Liver (tissue), 3 donors: ENCODE measurements around the gene CCSER2.

Experiments used
- CTCF ChIP-seq: fragments of 150-350 bp; IDR thresholded peaks from 2 replicates; pipeline ENCODE4 v1.5.1; 2017; ENCODE audit warnings: improper control_type of control experiment, low read depth, low read length; ENCODE audit not compliant: missing input control
- EGR1 ChIP-seq, 2 donors: IDR thresholded peaks; 2 replicates each; pipeline ENCODE4 v1.6.1; 2016 to 2018; ENCODE audit warnings: antibody characterized with exemption in 2 of 2, low read depth in 2 of 2
- FOXA2 ChIP-seq: IDR thresholded peaks from 2 replicates; pipeline ENCODE4 v1.6.1; 2016; ENCODE audit warnings: antibody characterized with exemption
- HNF4A ChIP-seq, 2 donors: conservative IDR thresholded peaks; 2 replicates each; pipeline ENCODE4 v1.6.1; 2016; ENCODE audit warnings: antibody characterized with exemption in 2 of 2, mild to moderate bottlenecking in 2 of 2
- JUND ChIP-seq, 2 donors: IDR thresholded peaks; 2 replicates each; pipeline ENCODE4 v1.6.1; 2016; ENCODE audit warnings: antibody characterized with exemption in 2 of 2
- RAD21 ChIP-seq, 2 donors: IDR thresholded peaks; 2 replicates each; pipeline ENCODE4 v1.6.1; 2016; ENCODE audit warnings: antibody characterized with exemption in 2 of 2, mild to moderate bottlenecking in 2 of 2
- RXRA ChIP-seq, 2 donors: IDR thresholded peaks; 2 replicates each; pipeline ENCODE4 v1.6.1; 2017 to 2018; ENCODE audit warnings: antibody characterized with exemption in 2 of 2, mild to moderate bottlenecking in 1 of 2
- SP1 ChIP-seq: IDR thresholded peaks from 2 replicates; pipeline ENCODE4 v1.6.1; 2018; ENCODE audit warnings: antibody characterized with exemption, mild to moderate bottlenecking
- TAF1 ChIP-seq: conservative IDR thresholded peaks from 2 replicates; pipeline ENCODE4 v1.6.1; 2016; ENCODE audit warnings: antibody characterized with exemption, mild to moderate bottlenecking
- YY1 ChIP-seq: IDR thresholded peaks from 2 replicates; pipeline ENCODE4 v1.6.1; 2016; ENCODE audit warnings: antibody characterized with exemption, mild to moderate bottlenecking
- TF ChIP-seq, protein P1 (sequence below): IDR thresholded peaks from 2 replicates; pipeline ENCODE4 v1.6.1; 2016; ENCODE audit warnings: antibody characterized with exemption
- TF ChIP-seq, protein P2 (sequence below): IDR thresholded peaks from 2 replicates; pipeline ENCODE4 v1.6.1; 2016; ENCODE audit warnings: antibody characterized with exemption
- TF ChIP-seq, protein P3 (sequence below): IDR thresholded peaks from 2 replicates; pipeline ENCODE4 v1.6.1; 2016; ENCODE audit warnings: antibody characterized with exemption, mild to moderate bottlenecking
- TF ChIP-seq, protein P4 (sequence below): IDR thresholded peaks from 2 replicates; pipeline ENCODE4 v1.6.1; 2016; ENCODE audit warnings: antibody characterized with exemption
- donor health status: healthy.
- donor health status: healthy.

DNA sequence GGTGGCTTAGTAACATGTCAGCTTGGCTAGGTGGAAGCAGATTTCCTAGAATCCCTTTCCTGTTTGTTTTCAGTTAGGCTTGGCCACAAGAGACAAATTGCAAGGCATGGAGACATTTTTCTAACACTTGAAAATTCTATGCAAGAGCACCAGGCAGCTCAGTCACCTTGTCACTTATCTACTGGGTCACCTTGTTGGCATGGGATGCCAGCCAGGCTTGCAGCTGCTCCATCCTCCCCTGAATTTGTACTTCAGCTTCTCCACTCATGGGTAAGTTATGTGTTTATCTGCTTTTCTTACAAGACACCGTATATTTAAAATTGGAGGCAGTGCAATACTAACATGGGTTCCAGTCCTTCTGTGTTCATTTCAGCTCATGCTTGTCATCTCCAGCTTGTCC, 40.2 kb upstream of the CCSER2 start:
- no peak for TF ChIP-seq YY1
- no peak for TF ChIP-seq CTCF
- TF ChIP-seq, protein P1, sequence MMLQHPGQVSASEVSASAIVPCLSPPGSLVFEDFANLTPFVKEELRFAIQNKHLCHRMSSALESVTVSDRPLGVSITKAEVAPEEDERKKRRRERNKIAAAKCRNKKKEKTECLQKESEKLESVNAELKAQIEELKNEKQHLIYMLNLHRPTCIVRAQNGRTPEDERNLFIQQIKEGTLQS: no peak
- TF ChIP-seq FOXA2: no peak
- TF ChIP-seq, protein P2, sequence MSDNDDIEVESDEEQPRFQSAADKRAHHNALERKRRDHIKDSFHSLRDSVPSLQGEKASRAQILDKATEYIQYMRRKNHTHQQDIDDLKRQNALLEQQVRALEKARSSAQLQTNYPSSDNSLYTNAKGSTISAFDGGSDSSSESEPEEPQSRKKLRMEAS: no peak
- TF ChIP-seq, protein P3, sequence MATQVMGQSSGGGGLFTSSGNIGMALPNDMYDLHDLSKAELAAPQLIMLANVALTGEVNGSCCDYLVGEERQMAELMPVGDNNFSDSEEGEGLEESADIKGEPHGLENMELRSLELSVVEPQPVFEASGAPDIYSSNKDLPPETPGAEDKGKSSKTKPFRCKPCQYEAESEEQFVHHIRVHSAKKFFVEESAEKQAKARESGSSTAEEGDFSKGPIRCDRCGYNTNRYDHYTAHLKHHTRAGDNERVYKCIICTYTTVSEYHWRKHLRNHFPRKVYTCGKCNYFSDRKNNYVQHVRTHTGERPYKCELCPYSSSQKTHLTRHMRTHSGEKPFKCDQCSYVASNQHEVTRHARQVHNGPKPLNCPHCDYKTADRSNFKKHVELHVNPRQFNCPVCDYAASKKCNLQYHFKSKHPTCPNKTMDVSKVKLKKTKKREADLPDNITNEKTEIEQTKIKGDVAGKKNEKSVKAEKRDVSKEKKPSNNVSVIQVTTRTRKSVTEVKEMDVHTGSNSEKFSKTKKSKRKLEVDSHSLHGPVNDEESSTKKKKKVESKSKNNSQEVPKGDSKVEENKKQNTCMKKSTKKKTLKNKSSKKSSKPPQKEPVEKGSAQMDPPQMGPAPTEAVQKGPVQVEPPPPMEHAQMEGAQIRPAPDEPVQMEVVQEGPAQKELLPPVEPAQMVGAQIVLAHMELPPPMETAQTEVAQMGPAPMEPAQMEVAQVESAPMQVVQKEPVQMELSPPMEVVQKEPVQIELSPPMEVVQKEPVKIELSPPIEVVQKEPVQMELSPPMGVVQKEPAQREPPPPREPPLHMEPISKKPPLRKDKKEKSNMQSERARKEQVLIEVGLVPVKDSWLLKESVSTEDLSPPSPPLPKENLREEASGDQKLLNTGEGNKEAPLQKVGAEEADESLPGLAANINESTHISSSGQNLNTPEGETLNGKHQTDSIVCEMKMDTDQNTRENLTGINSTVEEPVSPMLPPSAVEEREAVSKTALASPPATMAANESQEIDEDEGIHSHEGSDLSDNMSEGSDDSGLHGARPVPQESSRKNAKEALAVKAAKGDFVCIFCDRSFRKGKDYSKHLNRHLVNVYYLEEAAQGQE: no peak
- no peak for TF ChIP-seq EGR1 (IDR thresholded peaks at IDR 0.05; ENCODE audit: low read depth in 2 of 2)
- TF ChIP-seq JUND (IDR thresholded peaks at IDR 0.05): no peak
- TF ChIP-seq TAF1: no peak
- TF ChIP-seq, protein P4, sequence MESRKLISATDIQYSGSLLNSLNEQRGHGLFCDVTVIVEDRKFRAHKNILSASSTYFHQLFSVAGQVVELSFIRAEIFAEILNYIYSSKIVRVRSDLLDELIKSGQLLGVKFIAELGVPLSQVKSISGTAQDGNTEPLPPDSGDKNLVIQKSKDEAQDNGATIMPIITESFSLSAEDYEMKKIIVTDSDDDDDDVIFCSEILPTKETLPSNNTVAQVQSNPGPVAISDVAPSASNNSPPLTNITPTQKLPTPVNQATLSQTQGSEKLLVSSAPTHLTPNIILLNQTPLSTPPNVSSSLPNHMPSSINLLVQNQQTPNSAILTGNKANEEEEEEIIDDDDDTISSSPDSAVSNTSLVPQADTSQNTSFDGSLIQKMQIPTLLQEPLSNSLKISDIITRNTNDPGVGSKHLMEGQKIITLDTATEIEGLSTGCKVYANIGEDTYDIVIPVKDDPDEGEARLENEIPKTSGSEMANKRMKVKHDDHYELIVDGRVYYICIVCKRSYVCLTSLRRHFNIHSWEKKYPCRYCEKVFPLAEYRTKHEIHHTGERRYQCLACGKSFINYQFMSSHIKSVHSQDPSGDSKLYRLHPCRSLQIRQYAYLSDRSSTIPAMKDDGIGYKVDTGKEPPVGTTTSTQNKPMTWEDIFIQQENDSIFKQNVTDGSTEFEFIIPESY: no peak
- TF ChIP-seq RXRA (IDR thresholded peaks at IDR 0.05): no peak
- no peak for TF ChIP-seq RAD21 (IDR thresholded peaks at IDR 0.05)
- TF ChIP-seq SP1: no peak
- TF ChIP-seq HNF4A (conservative IDR thresholded peaks at IDR 0.05): no peak
